B cell (primary cell): ENCODE results near the gene RERE. TPM values are rescaled to one million over a fixed set of nuclear protein-coding genes. Genes with fewer than 3 reads are reported as not detected.

ENCODE experiments used
- ATAC-seq: fragments of 200-7000 bp; cut with Tn5 transposase; one replicate; pipeline ENCODE4 v1.10.0; 2021; ENCODE audit warnings: low read depth, mild to moderate bottlenecking, moderate number of reproducible peaks, moderate library complexity
- CTCF ChIA-PET: fragments of 350-600 bp; sonication (Branson Sonifier 250); formaldehyde crosslinking; loops from one replicate; lab custom pipeline; 2021; ENCODE audit warnings: antibody characterized with exemption, inconsistent platforms; lab: Charles Lee
- POLR2A ChIA-PET: fragments of 350-600 bp; sonication (Branson Sonifier 250); formaldehyde crosslinking; loops from one replicate; lab custom pipeline; 2021; ENCODE audit warnings: antibody characterized with exemption; lab: Charles Lee
- DNase-seq: peaks from one replicate; pipeline ENCODE4 v3.0.0; 2013
- H2AFZ ChIP-seq: 2 replicates; pipeline ENCODE4 v1.6.1; 2012; ENCODE audit warnings: mild to moderate bottlenecking, low read depth, low read length; ENCODE audit not compliant: insufficient read depth, poor library complexity, severe bottlenecking
- H3K27ac ChIP-seq, 2 donors: 1 replicate in 1 of 2; 2 replicates in 1 of 2; pipeline ENCODE4 v1.5.1; 2012 to 2013; ENCODE audit warnings: low read length in 2 of 2, mild to moderate bottlenecking in 2 of 2, moderate library complexity in 1 of 2
- H3K27me3 ChIP-seq, 4 experiments: fragments of 200-600 bp in 1 of 4; sonication (generic) in 1 of 4; replicated peaks in 1 of 4; 1 replicate in 2 of 4; 2 replicates in 2 of 4; pipeline versions ENCODE4 v1.6.1 to v1.7.0; 2013 to 2016; ENCODE audit warnings: low read length in 3 of 4, mild to moderate bottlenecking in 2 of 4, mixed read lengths in 1 of 4, moderate library complexity in 1 of 4; ENCODE audit not compliant: insufficient read depth in 4 of 4, control insufficient read depth in 3 of 4; ENCODE audit errors: control extremely low read depth in 1 of 4
- H3K36me3 ChIP-seq, 2 experiments: replicated peaks in 1 of 2; 1 replicate in 1 of 2; 2 replicates in 1 of 2; pipeline versions ENCODE4 v1.6.1 to v1.7.1; 2013; ENCODE audit warnings: low read length in 1 of 2; ENCODE audit not compliant: insufficient read depth in 2 of 2, control insufficient read depth in 1 of 2; ENCODE audit errors: control extremely low read depth in 1 of 2, extremely low read depth in 1 of 2
- H3K4me1 ChIP-seq, 2 donors: fragments of 200-600 bp in 1 of 2; sonication (generic) in 1 of 2; 1 replicate in 1 of 2; 2 replicates in 1 of 2; pipeline versions ENCODE4 v1.5.1 to v1.6.1; 2013 to 2017; ENCODE audit warnings: low read length in 2 of 2; ENCODE audit not compliant: control insufficient read depth in 2 of 2, insufficient read depth in 2 of 2
- H3K4me2 ChIP-seq: replicated peaks from 2 replicates; pipeline ENCODE3; 2012; ENCODE audit warnings: mild to moderate bottlenecking, low read depth, low read length; ENCODE audit not compliant: poor library complexity, severe bottlenecking
- H3K4me3 ChIP-seq, 5 experiments: fragments of 200-600 bp in 1 of 5; sonication (generic) in 1 of 5; 1 replicate in 3 of 5; 2 replicates in 2 of 5; pipeline versions ENCODE4 v1.5.1 to v1.7.0; 2011 to 2016; ENCODE audit warnings: low read length in 4 of 5, mild to moderate bottlenecking in 4 of 5, low read depth in 2 of 5, control low read depth in 1 of 5, moderate library complexity in 1 of 5; ENCODE audit not compliant: insufficient read depth in 1 of 5; ENCODE audit errors: control extremely low read depth in 1 of 5, extremely low read depth in 1 of 5
- H3K79me2 ChIP-seq: fragments of 200-600 bp; sonication (generic); one replicate; pipeline ENCODE4 v1.6.0; 2016; ENCODE audit warnings: low read length; ENCODE audit not compliant: control insufficient read depth, insufficient read depth
- H3K9ac ChIP-seq: fragments of 200-600 bp; sonication (generic); 2 replicates; pipeline ENCODE4 v1.6.1; 2017; ENCODE audit warnings: mild to moderate bottlenecking, low read length, moderate library complexity
- H3K9me3 ChIP-seq, 3 donors: one replicate each; pipeline versions ENCODE4 v1.6.1 to v1.7.1; 2013; ENCODE audit warnings: low read length in 2 of 3; ENCODE audit not compliant: control insufficient read depth in 2 of 3, insufficient read depth in 1 of 3; ENCODE audit errors: control extremely low read depth in 1 of 3
- H4K20me1 ChIP-seq: 2 replicates; pipeline ENCODE4 v1.6.0; 2012; ENCODE audit warnings: mild to moderate bottlenecking, low read length; ENCODE audit not compliant: insufficient read depth, control insufficient read depth, poor library complexity, severe bottlenecking
- H3K27ac Mint-ChIP-seq: one replicate; pipeline ENCODE4 v1.8.0; 2021; ENCODE audit warnings: mixed read lengths
- H3K27me3 Mint-ChIP-seq: one replicate; pipeline ENCODE4 v1.8.0; 2021; ENCODE audit warnings: mixed read lengths
- H3K4me1 Mint-ChIP-seq: one replicate; pipeline ENCODE4 v1.8.0; 2021; ENCODE audit warnings: mixed read lengths
- H3K4me3 Mint-ChIP-seq: one replicate; pipeline ENCODE4 v1.8.0; 2021; ENCODE audit warnings: mixed read lengths
- H3K9me3 Mint-ChIP-seq: one replicate; pipeline ENCODE4 v1.8.0; 2022; ENCODE audit warnings: mixed read lengths; ENCODE audit not compliant: insufficient read depth
- CTCF ChIP-seq: fragments of 200-600 bp; IDR thresholded peaks from one replicate; pipeline ENCODE4 v1.8.0; 2022; ENCODE audit warnings: antibody characterized with exemption, mild to moderate bottlenecking
- EZH2 ChIP-seq: IDR thresholded peaks from 2 replicates; pipeline ENCODE4 v1.6.1; 2012; ENCODE audit warnings: borderline replicate concordance, low read depth, mild to moderate bottlenecking, moderate library complexity, low read length; ENCODE audit not compliant: insufficient read depth, poor library complexity, severe bottlenecking
- WGBS: methylation state at CpG from one replicate; pipeline ENCODE4 v1.1.5; 2013; ENCODE audit warnings: missing lambda C conversion rate; ENCODE audit not compliant: insufficient coverage; 5-methylcytosine and 5-hydroxymethylcytosine counted together
- intact Hi-C: fragments of 100-400 bp; cut with micrococcal nuclease; formaldehyde crosslinking; loops from one replicate; pipeline ENCODE4 v1.10.0; 2022
- polyA plus RNA-seq: library from polyadenylated mRNA; depleted of rRNA; stranded (reverse); fragments of >200 nt; gene quantifications from 2 replicates; pipeline ENCODE4 v1.2.3, GENCODE V29; 2012
- total RNA-seq, 2 donors: library from RNA; stranded (reverse); fragments of 120-200 nt in 1 of 2; gene quantifications; 1 replicate in 1 of 2; 2 replicates in 1 of 2; pipeline versions ENCODE4 v1.2.3 to v1.2.4, GENCODE V29; 2013 to 2022

RERE gene
- total and polyA plus RNA-seq, 2 donors (not counting 1 experiment from before 2014, with no cell fraction given): 27.3 to 132 TPM

DNA sequence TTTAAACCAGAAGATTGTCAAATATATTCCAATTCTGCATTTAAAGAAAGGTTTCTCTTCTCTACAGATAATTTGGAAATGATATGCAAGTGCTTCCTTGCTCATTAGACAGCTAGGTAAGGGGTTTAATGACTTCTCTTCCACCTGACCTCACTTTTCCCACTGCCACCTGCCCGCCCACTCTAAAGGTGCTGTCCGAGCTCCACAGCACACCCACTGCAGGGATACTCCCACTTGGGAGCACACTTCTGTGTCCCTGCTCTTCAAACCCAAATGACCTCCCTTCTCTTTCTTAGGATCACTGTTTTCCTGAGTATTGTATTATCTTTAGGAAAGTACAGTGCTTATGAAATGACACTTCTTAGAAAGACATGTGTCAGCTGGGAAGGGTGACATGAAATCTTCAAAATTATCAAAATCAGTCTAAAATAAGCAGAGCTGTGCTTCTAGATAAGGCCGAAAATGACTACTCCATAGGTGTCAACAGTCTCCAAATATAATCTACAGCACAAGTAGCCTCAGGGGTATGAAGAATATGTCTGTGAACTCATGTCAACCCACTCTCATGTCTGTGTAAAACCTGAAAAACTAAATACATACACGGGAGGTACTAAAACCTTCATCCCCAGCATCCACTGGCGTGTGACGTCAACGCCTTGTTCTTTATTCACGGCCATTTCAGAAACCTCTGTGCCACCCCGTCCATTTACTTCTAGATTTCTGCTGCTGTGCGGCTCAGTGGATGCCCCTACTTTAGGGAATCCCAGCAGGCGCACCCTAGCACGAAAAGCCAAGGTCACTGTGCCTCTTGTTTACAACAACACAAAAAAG is 428.5 kb downstream of the RERE start:
- H3K4me1 ChIP-seq: peaks cover 15 to 42% of the 10 kb centered on the region in 2 donors
- no peak for ATAC-seq
- 100% methylated on average over 7 of the region's 12 CpGs for WGBS

More for the DNA sequence above, 428.5 kb downstream of the RERE start:
- intact Hi-C loops: loop anchor here (5.0 kb wide), 1 partner anchor 33 kb away; no protein-coding TSS in a partner anchor
- POLR2A ChIA-PET: no interaction called here
- Histone ChIP-seq H3K4me3 (no peak overlapping the region), H3K9ac (no peak overlapping the region), H3K27me3 (no peaks in the 10 kb centered on the region), H3K9me3 (no peaks in the 10 kb centered on the region), H4K20me1 (peaks cover 72% of the 10 kb centered on the region), H3K4me2 (no peak overlapping the region), H3K79me2 (peaks cover 97% of the 10 kb centered on the region), H3K36me3 (peaks cover 9 to 37% of the 10 kb centered on the region in 2 experiments), H3K27ac (no peak overlapping the region), H2AFZ (no peak overlapping the region)
- CTCF ChIA-PET: no interaction called here
- H3K27ac Mint-ChIP-seq: no peak overlapping the region
- no peak for TF ChIP-seq CTCF
- no peak for TF ChIP-seq EZH2
- H3K27me3 Mint-ChIP-seq: no peaks in the 10 kb centered on the region
- H3K4me3 Mint-ChIP-seq: no peak overlapping the region
- no peak for DNase-seq
- no peaks in the 10 kb centered on the region for H3K9me3 Mint-ChIP-seq
- peaks cover 69% of the 10 kb centered on the region for H3K4me1 Mint-ChIP-seq
